Jurkat, Clone E6-1 (cell line): ENCODE measurements around the gene EVA1B.
A peak's percentile ranks its signal among the peaks of the same experiment; 100 is the strongest.

Experiments
- DNase-seq: peaks from one replicate; pipeline ENCODE4 v3.0.0-alpha.2; 2011; ENCODE audit warnings: low read depth, low spot score
- H3K4me3 ChIP-seq: 2 replicates; pipeline ENCODE4 v1.5.1; 2011; ENCODE audit warnings: mild to moderate bottlenecking, low read length, control low read depth, moderate library complexity

Gene EVA1B

DNA sequence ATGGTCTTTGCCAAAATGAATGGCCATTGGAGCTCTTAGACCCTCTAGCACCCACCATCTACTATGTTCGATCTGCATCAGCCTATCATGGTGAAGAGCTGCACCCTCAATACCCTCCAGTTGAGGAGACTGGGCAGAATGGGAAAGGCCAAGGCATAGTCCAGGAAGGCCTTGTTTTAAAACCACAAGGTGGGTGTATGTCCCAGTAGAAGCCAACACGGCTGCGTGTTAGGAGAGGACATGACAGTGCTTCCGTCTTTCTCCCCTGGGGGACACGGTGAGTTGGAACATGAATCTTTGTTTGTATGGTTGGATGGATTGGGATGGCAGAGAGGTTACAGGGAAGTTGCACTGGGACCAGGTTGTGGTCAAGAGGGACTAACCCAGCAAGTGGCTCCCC, 35.9 kb downstream of the EVA1B start:
- no peak for DNase-seq
- H3K4me3 ChIP-seq = no peak overlapping the region

DNA sequence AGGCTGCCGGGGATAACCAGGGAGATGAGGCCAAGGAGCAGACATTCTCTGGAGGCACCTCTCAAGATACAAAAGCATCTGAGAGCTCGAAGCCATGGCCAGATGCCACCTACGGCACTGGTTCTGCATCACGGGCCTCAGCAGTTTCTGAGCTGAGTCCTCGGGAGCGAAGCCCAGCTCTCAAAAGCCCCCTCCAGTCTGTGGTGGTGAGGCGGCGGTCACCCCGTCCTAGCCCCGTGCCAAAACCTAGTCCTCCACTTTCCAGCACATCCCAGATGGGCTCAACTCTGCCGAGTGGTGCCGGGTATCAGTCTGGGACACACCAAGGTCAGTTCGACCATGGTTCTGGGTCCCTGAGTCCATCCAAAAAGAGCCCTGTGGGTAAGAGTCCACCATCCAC, 36.6 kb downstream of the EVA1B start:
- H3K4me3 ChIP-seq = no peak overlapping the region
- DNase-seq = no peak

DNA sequence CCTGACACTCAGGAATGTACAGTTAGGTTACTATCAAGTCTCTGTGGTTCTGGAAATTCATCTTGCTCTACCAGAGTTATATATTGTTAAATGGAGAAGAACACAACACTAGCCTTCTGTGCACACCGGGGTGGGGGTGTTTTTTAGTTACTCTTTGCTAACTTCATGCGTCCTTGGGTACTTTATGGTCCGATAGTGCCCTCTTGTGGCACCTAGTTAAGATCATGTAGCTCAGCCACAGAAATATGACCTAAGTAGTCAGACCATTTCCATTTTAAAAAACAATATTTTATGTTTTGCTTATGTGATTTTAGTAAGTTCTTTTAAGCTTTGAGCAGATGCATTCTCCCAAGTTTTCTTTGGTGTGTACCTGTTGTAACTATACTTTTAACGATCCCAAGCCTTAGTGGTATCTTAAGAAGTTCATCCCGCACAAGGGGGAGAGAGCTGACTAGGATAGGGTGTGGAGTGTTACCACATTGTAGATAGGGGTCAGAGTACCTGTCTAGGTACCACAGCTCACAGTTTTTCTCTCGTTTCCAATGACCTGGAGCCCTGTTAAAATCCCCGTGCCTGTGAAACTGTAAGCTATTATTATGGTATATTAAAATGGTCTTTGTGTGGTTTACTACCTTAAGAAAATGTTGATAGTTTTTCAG, 37.9 kb downstream of the EVA1B start:
- H3K4me3 ChIP-seq = no peak overlapping the region
- DNase-seq = peak; percentile 83

DNA sequence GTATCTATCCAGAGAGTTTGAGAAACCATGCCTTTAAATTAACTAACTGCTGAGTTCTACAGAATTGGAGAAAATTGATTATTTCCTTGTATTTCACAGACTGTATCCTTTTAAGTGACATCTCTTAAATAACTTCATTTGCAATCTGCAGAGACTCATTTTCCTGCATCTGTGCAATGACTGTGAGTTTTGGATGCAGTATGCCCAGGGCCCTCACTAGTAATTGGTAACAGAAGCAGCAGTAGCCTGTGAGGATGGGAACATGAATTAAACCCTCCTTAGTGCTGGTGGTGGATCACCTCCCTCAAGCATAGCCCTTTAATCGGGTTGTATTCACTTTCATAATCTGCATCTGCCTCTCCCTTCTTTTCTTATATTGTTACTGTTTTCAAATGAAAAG, 38.9 kb downstream of the EVA1B start:
- no peak for DNase-seq
- H3K4me3 ChIP-seq = no peak overlapping the region

DNA sequence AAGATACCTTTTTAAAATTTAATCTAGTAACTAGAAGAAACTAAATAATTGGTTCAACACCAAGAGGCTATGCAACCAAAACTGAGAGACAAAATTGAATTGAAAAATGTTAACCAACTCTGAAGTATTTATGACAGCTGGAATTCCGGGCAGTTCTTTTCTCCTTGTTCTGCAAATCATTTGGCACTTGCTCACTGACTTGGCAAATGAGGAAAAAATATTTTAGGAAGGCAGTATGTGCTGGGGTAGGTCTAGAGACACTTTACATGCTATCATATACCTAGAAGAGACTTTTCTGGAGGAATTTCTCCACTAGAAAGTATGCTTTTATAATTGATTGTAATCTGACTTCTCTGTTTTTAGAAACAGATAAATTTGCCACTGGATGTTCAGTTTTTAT, 39.4 kb downstream of the EVA1B start:
- H3K4me3 ChIP-seq = no peak overlapping the region
- DNase-seq = no peak

DNA sequence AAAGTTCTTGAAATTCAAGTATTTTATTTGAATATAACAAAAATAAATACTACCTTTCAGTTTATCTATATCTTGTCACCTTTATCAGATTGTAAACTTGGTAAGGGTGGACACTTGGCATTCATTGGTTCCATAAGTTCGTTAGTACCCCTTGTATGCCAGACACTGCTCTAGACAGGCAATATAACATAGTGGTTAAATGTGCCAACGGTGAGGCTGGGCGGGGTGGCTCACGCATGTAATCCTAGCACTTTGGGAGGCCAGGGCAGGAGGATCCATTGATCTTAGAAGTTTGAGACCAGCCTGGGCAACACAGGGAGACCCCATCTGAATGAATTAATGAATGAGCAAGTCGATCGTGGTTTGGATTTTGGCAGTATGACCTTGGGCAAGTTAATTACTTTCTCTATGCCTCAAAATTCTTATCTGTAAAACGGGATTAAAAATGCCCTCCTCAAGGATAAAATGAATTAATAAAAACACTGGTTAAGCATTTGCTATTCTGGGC, 43.6 kb downstream of the EVA1B start:
- no peak overlapping the region for H3K4me3 ChIP-seq
- DNase-seq = no peak

DNA sequence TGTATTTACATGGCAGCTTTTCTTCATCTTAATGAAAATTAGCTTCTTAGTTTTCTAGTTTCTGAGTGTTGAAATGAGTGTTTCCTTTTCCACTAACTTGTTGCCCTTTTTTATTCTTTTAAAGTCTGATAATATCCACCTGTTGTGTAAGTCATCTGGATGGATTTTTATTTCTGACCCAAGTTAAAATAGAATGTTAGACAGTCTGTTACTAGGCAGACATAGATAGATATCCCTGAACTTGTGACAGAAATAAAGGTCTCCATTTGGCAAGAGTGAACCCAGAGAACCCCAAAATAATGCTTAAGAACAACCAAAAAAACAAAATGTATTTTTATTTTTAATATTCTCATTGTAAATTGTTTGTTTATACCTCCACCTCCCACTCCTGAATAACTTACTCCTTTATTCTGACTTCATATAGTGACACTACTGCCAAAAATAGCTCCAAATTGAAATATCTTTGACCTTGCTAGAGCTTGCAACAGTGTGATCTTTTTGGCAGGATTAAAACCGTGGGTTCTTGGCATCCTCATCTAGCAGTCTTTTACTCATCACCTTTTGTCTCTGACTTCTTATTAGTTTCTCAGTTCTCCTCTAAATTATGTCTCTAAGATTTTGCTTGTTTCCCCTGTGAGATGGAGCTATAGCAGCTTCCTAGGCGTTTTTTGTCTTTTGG, 44.2 kb downstream of the EVA1B start:
- no peak for DNase-seq
- H3K4me3 ChIP-seq = no peak overlapping the region

DNA sequence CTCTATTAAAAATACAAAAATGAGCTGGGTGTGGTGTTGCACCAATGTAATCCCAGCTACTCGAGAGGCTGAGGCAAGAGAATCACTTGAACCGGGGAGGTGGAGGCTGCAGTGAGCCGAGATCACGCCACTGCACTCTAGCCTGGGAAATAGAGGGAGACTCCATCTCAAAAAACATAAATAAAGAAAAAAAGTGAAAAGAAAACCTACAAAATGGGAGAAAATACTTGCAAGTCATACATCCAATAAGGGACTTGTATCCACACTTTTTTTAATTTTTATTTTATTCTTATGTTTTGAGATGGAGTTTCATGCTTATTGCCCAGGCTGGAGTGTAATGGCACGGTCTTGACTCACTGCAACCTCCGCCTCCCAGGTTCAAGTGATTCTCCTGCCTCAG, 46.8 kb downstream of the EVA1B start:
- no peak overlapping the region for H3K4me3 ChIP-seq
- no peak for DNase-seq

DNA sequence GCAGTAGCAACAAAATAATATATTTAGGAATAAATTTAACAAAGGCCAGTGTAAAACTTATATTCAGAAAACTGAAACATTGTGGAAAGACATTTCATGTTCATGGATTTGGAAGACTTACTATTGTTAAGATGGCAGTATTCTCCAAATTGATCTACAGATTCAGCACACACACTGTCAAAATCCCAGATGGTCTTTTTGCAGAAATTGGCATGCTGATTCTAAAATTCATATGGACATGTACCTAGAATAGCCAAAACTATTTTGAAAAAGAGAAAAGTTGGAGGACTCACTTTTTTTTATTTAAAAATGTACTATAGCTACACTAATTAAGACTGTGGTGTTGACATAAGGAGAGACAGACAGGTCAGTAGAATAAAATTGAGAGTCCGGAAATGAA, 49.2 kb downstream of the EVA1B start:
- no peak for DNase-seq
- no peak overlapping the region for H3K4me3 ChIP-seq

DNA sequence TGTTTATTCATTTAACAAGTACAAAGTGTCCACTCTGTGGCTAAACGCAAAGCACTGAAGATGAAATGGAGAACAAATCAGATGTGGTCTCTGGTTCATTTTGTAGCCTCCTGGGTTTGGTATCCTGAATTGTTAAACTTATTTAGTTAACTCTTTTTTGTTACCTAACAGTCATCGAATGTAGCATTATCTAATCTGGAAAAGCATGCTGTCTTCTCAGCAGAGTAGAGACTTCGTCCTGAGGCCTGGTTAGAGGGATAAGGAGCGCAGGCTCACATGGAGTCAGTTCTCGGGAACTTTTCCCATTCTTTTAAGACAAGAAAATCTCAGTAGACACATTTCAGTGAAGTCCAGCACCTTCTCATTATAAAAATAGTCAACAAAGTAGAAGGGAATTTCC, 50.4 kb downstream of the EVA1B start:
- no peak overlapping the region for H3K4me3 ChIP-seq
- DNase-seq = no peak
